ENCODE results near the gene CYP11A1. TPM values are rescaled to one million over a fixed set of nuclear protein-coding genes. Genes with fewer than 3 reads are reported as not detected.

Gene CYP11A1
- total and polyA plus RNA-seq, 10 of the 15 experiments (the other 5 are each of a cell fraction or from before 2014, with no cell fraction given): 0.11 to 1.2 (median 0.23) TPM; not detected in 5

DNA sequence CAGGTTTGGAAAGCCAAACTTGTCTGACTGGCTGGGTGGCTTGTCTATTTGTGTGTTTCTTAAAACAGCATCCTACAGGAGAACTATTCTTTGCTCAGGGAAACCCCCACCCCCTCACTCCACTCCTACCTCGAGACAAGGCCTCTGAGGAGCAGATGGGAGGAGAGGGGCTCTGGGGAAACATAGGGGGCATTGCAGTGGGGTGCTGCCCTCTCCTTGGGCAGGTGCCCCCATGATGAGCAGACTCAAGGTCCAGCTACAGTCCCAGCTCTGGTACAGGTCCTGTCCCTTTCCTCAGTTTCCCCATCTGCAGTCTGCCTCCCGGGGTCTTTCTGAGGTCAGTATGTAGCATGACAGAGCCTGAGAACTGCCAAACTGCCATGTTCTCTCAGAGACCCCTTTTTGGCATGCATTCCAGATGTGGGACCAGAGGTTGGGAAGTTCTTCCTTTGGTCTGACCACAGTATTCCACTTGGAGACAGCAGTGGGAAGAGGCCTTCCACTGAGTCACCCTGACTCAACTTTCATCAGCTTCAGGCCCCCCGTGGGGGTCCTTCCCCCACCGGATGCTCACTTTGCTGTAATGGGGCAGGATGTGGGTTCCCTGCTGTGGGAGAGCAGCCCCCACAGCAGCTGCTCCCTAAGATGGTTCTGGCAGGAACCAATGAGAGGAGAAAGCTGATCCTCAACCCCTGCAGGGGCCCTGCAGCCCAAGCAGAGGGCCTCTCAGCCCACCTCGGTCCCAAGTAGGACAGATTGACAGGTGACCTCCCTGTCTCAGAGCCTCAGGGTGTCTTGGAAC lies 32.3 kb upstream of the CYP11A1 start (continued):
- TF ChIP-seq ZBTB33 (IDR thresholded peaks at IDR 0.05) (no peak), PAX5 (IDR thresholded peaks at IDR 0.05; ENCODE audit: borderline replicate concordance, low read depth, low read length) (peak; percentile 76), ATF7 (IDR thresholded peaks at IDR 0.05; ENCODE audit: low read depth) (peak; percentile 22; the same call in 1 of the 2 replicates), ASH2L (IDR thresholded peaks at IDR 0.05; ENCODE audit: borderline replicate concordance, low read depth) (no peak), SUZ12 (IDR thresholded peaks at IDR 0.05; ENCODE audit: unreplicated experiment) (no peak), HDAC6 (IDR thresholded peaks at IDR 0.05; ENCODE audit: unreplicated experiment) (no peak), CEBPB (IDR thresholded peaks at IDR 0.05; ENCODE audit: borderline replicate concordance in 1 of 2, low read depth in 2 of 2, low read length in 2 of 2) (no peak), BHLHE40 (IDR thresholded peaks at IDR 0.05; ENCODE audit: borderline replicate concordance in 1 of 2, low read depth in 2 of 2, low read length in 1 of 2) (peak; percentile 3 to 42; a peak in 1 of 4 replicates), KAT2A (conservative IDR thresholded peaks at IDR 0.05; ENCODE audit: control insufficient read depth, low read depth, low read length) (no peak), SRF (IDR thresholded peaks at IDR 0.05; ENCODE audit: low read depth in 2 of 2, low read length in 2 of 2) (0 out of 4 replicates have a peak, but pooled peaks of 1 of the 2 experiments have one; percentile 57), NR2C2 (IDR thresholded peaks at IDR 0.05; ENCODE audit: borderline replicate concordance, control insufficient read depth, insufficient read length, low read depth) (no peak), MTA3 (IDR thresholded peaks at IDR 0.05; ENCODE audit: borderline replicate concordance, low read length) (no peak), BCL11A (IDR thresholded peaks at IDR 0.05; ENCODE audit: low read depth, low read length) (peak; percentile 58; the same call in 1 of the 2 replicates), TCF7 (IDR thresholded peaks at IDR 0.05; ENCODE audit: borderline replicate concordance) (no peak), IKZF2 (IDR thresholded peaks at IDR 0.05) (peak; percentile 95 to 98), TBL1XR1 (IDR thresholded peaks at IDR 0.05; ENCODE audit: low read depth, low read length) (no peak), SPI1 (IDR thresholded peaks at IDR 0.05; ENCODE audit: borderline replicate concordance, insufficient read depth, low read depth, low read length) (0 out of 2 replicates have a peak, but pooled peaks have one; percentile 1), WRNIP1 (IDR thresholded peaks at IDR 0.05; ENCODE audit: borderline replicate concordance, low read depth, low read length) (no peak), ATF2 (IDR thresholded peaks at IDR 0.05; ENCODE audit: low read length) (no peak), IKZF1 (conservative IDR thresholded peaks at IDR 0.05) (peak; percentile 99), EGR1 (IDR thresholded peaks at IDR 0.05; ENCODE audit: borderline replicate concordance in 1 of 2, low read depth in 2 of 2, low read length in 2 of 2) (peak in 1 of 2 experiments; percentile 95; a peak in 2 of 3 replicates), RELA (IDR thresholded peaks at IDR 0.05; ENCODE audit: borderline replicate concordance, partially characterized antibody) (peak; percentile 49), CTCF (IDR thresholded peaks at IDR 0.05 in 2 of 3, conservative IDR thresholded peaks at IDR 0.05 in 1 of 3; ENCODE audit: control insufficient read depth in 2 of 3, extremely low read depth in 1 of 3, insufficient read depth in 1 of 3, low read depth in 3 of 3, low read length in 3 of 3) (no peak)
- TF ChIP-seq, protein P1, sequence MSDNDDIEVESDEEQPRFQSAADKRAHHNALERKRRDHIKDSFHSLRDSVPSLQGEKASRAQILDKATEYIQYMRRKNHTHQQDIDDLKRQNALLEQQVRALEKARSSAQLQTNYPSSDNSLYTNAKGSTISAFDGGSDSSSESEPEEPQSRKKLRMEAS (IDR thresholded peaks at IDR 0.05; ENCODE audit: low read depth, low read length): no peak
